Measurements from ENCODE around the gene CROCC. TPM values are rescaled to one million over a fixed set of nuclear protein-coding genes. Genes with fewer than 3 reads are reported as not detected.

CROCC gene
- total and polyA plus RNA-seq, 2 experiments from 2014 or later, result 15.1 to 106 TPM

DNA sequence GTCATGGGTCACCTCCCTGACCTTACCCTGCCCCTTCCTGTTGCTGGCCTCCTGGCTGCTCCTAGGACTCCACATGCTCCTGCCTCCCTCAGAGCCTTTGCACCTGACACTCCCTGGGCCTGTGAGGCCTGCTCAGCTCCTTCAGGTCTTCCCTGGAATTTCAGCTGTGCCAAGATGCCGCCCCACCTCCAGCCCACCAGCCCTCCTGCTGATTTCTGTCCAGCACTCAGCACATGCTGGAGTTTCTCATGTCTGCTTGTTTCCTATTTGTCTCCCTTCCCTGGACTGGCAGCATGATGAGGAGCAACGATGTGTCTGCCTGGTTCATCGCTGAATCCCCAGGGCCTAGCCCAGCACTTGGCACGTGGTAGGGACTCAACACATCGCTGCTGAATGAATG lies 55.6 kb downstream of the CROCC start:
- DNase-seq (ENCODE audit: low spot score) (no peak), ATAC-seq (no peak)

More for the DNA sequence above, 55.6 kb downstream of the CROCC start:
- Mint-ChIP-seq H3K27ac (no peak overlapping the region), H3K9me3 (no peaks in the 10 kb centered on the region), H3K36me3 (ENCODE audit: low read depth) (peaks cover 35% of the 10 kb centered on the region), H3K4me3 (no peak overlapping the region), H3K27me3 (ENCODE audit: insufficient read depth, low read depth, poor library complexity) (peaks cover 21% of the 10 kb centered on the region), H3K4me1 (peaks cover 41% of the 10 kb centered on the region)
- TF ChIP-seq ZNF114 (CRISPR knock-in tag; IDR thresholded peaks at IDR 0.05), result no peak
- TF ChIP-seq, protein P1, sequence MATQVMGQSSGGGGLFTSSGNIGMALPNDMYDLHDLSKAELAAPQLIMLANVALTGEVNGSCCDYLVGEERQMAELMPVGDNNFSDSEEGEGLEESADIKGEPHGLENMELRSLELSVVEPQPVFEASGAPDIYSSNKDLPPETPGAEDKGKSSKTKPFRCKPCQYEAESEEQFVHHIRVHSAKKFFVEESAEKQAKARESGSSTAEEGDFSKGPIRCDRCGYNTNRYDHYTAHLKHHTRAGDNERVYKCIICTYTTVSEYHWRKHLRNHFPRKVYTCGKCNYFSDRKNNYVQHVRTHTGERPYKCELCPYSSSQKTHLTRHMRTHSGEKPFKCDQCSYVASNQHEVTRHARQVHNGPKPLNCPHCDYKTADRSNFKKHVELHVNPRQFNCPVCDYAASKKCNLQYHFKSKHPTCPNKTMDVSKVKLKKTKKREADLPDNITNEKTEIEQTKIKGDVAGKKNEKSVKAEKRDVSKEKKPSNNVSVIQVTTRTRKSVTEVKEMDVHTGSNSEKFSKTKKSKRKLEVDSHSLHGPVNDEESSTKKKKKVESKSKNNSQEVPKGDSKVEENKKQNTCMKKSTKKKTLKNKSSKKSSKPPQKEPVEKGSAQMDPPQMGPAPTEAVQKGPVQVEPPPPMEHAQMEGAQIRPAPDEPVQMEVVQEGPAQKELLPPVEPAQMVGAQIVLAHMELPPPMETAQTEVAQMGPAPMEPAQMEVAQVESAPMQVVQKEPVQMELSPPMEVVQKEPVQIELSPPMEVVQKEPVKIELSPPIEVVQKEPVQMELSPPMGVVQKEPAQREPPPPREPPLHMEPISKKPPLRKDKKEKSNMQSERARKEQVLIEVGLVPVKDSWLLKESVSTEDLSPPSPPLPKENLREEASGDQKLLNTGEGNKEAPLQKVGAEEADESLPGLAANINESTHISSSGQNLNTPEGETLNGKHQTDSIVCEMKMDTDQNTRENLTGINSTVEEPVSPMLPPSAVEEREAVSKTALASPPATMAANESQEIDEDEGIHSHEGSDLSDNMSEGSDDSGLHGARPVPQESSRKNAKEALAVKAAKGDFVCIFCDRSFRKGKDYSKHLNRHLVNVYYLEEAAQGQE (IDR thresholded peaks at IDR 0.05; ENCODE audit: unreplicated experiment), result no peak
- TF ChIP-seq POLR2AphosphoS5 (IDR thresholded peaks at IDR 0.05; ENCODE audit: low read depth), result no peak
- no peak for TF ChIP-seq JUNB (IDR thresholded peaks at IDR 0.05; ENCODE audit: unreplicated experiment)
- no peak for TF ChIP-seq STAT1 (IDR thresholded peaks at IDR 0.05; ENCODE audit: unreplicated experiment)
- TF ChIP-seq EZH2phosphoT487 (IDR thresholded peaks at IDR 0.05; ENCODE audit: unreplicated experiment), result no peak
- TF ChIP-seq, protein P2, sequence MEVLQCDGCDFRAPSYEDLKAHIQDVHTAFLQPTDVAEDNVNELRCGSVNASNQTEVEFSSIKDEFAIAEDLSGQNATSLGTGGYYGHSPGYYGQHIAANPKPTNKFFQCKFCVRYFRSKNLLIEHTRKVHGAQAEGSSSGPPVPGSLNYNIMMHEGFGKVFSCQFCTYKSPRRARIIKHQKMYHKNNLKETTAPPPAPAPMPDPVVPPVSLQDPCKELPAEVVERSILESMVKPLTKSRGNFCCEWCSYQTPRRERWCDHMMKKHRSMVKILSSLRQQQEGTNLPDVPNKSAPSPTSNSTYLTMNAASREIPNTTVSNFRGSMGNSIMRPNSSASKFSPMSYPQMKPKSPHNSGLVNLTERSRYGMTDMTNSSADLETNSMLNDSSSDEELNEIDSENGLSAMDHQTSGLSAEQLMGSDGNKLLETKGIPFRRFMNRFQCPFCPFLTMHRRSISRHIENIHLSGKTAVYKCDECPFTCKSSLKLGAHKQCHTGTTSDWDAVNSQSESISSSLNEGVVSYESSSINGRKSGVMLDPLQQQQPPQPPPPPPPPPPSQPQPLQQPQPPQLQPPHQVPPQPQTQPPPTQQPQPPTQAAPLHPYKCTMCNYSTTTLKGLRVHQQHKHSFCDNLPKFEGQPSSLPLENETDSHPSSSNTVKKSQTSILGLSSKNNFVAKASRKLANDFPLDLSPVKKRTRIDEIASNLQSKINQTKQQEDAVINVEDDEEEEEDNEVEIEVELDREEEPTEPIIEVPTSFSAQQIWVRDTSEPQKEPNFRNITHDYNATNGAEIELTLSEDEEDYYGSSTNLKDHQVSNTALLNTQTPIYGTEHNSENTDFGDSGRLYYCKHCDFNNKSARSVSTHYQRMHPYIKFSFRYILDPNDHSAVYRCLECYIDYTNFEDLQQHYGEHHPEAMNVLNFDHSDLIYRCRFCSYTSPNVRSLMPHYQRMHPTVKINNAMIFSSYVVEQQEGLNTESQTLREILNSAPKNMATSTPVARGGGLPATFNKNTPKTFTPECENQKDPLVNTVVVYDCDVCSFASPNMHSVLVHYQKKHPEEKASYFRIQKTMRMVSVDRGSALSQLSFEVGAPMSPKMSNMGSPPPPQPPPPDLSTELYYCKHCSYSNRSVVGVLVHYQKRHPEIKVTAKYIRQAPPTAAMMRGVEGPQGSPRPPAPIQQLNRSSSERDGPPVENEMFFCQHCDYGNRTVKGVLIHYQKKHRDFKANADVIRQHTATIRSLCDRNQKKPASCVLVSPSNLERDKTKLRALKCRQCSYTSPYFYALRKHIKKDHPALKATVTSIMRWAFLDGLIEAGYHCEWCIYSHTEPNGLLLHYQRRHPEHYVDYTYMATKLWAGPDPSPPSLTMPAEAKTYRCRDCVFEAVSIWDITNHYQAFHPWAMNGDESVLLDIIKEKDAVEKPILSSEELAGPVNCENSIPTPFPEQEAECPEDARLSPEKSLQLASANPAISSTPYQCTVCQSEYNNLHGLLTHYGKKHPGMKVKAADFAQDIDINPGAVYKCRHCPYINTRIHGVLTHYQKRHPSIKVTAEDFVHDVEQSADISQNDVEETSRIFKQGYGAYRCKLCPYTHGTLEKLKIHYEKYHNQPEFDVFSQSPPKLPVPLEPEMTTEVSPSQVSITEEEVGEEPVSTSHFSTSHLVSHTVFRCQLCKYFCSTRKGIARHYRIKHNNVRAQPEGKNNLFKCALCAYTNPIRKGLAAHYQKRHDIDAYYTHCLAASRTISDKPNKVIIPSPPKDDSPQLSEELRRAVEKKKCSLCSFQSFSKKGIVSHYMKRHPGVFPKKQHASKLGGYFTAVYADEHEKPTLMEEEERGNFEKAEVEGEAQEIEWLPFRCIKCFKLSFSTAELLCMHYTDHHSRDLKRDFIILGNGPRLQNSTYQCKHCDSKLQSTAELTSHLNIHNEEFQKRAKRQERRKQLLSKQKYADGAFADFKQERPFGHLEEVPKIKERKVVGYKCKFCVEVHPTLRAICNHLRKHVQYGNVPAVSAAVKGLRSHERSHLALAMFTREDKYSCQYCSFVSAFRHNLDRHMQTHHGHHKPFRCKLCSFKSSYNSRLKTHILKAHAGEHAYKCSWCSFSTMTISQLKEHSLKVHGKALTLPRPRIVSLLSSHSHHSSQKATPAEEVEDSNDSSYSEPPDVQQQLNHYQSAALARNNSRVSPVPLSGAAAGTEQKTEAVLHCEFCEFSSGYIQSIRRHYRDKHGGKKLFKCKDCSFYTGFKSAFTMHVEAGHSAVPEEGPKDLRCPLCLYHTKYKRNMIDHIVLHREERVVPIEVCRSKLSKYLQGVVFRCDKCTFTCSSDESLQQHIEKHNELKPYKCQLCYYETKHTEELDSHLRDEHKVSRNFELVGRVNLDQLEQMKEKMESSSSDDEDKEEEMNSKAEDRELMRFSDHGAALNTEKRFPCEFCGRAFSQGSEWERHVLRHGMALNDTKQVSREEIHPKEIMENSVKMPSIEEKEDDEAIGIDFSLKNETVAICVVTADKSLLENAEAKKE (CRISPR knock-in tag; IDR thresholded peaks at IDR 0.05), result no peak
- no peak for TF ChIP-seq NANOG (IDR thresholded peaks at IDR 0.05; ENCODE audit: borderline replicate concordance)
- no peak for TF ChIP-seq CTCF (conservative IDR thresholded peaks at IDR 0.05; ENCODE audit: low read depth in 2 of 2)
- no peak for TF ChIP-seq EZH2 (IDR thresholded peaks at IDR 0.05; ENCODE audit: low read depth, unreplicated experiment)
- TF ChIP-seq CREB1 (CRISPR knock-in tag; IDR thresholded peaks at IDR 0.05; ENCODE audit: low read depth), result no peak
- no peak for TF ChIP-seq ZNF331 (CRISPR knock-in tag; IDR thresholded peaks at IDR 0.05; ENCODE audit: low read depth)
- TF ChIP-seq ETS1 (IDR thresholded peaks at IDR 0.05), result no peak
- no peak overlapping the region for H3K27ac ChIP-seq (ENCODE audit: low read depth)
- H3F3A ChIP-seq (replicated peaks; ENCODE audit: low read depth), result peaks cover 18% of the 10 kb centered on the region; the same call in 1 of the 2 replicates
- no peak overlapping the region for H3K4me2 ChIP-seq
- H3K4me3 ChIP-seq, result no peak overlapping the region
- peaks cover 8% of the 10 kb centered on the region for H3K4me1 ChIP-seq (ENCODE audit: insufficient read depth)
- H3K36me3 ChIP-seq (ENCODE audit: insufficient read depth), result no peaks in the 10 kb centered on the region; the same call in 1 of the 2 replicates
- no peaks in the 10 kb centered on the region for H3K9me2 ChIP-seq (ENCODE audit: insufficient read depth)
- peaks cover 27% of the 10 kb centered on the region for H3K79me2 ChIP-seq (replicated peaks; ENCODE audit: insufficient read depth)
- peaks cover 5% of the 10 kb centered on the region; the same call in 1 of the 2 replicates for H4K20me1 ChIP-seq (replicated peaks; ENCODE audit: insufficient read depth)
- H2AFZ ChIP-seq, result no peak overlapping the region
- no peaks in the 10 kb centered on the region for H3K27me3 ChIP-seq (ENCODE audit: insufficient read depth)
